Skin epidermis (tissue), 12 donors: ENCODE results near the gene KCNJ9.
"Not testable (repeated sequence)": the region's sequence is repeated elsewhere in the genome, so short reads cannot be mapped to it uniquely, and the experiment has no call there.

Source experiments
- H3K27ac ChIP-seq, 21 experiments: fragments of 200-600 bp; sonication (generic) in 11 of 21; one replicate each; pipeline ENCODE4 v1.5.0; 2020; ENCODE audit warnings: mild to moderate bottlenecking in 3 of 21, inconsistent platforms in 2 of 21, moderate library complexity in 2 of 21
- H3K4me3 ChIP-seq, 7 experiments: fragments of 200-600 bp; sonication (generic) in 2 of 7; one replicate each; pipeline ENCODE4 v1.5.0; 2020; ENCODE audit warnings: inconsistent platforms in 2 of 7, mild to moderate bottlenecking in 2 of 7, moderate library complexity in 1 of 7

Gene KCNJ9

DNA sequence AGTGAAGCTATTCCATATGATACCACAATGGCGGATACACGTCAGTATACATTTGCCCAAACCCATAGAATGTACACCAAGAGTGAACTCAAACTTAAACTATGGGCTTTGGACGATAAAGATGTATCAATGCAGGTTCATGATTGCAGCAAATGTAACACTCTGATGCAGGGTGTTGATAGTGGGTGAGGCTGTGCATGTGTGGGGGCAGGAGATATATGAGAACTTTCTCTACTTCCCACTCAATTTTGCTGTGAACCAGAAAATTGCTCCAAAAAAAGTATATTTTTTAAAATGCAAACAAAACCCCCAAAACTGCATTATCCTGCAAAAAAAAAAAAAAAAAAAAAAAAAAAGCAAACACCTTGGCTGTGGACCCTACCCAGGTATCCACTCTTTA lies 37.6 kb downstream of the KCNJ9 start:
- Histone ChIP-seq H3K4me3 (no peak overlapping the region), H3K27ac (no peak overlapping the region)

DNA sequence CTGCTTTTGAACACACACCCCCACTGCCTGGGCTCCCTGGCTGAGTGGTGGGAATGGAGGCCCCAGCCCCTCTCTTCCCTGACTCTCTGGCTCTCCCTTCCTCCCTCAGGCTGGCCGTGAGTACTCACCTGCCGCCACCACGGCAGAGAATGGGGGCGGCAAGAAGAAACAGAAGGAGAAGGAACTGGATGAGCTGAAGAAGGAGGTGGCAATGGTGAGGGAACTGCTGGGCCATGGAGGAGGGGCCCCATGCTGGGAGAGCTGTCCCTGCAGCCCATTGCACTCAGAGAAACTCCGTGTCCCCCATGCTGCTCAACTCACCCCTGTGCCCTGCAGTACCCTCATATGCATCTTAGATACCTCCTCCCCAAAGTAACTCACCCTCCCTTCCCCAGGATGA lies 39.5 kb downstream of the KCNJ9 start:
- Histone ChIP-seq H3K27ac (no peak overlapping the region), H3K4me3 (no peak overlapping the region)

DNA sequence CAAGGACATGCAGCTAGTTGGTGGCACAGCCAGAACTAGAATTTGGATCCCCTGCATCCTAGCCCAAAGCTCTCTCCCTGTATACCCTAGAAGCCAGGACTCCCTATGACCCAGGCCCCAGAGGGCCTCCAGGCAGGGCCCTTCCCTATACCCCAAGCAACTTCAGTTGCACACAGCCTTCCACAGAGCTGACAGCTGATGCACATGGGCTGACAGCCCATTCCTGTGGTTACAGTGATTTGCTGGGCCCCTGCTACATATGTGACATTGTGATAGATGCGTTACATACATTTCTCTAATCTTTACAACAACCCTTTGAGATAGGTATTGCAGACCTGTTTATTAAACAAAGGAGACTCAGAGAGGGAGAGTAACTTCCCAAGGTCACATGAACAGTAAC lies 40.0 kb downstream of the KCNJ9 start:
- H3K27ac ChIP-seq: no peak overlapping the region
- H3K4me3 ChIP-seq: no peak overlapping the region

DNA sequence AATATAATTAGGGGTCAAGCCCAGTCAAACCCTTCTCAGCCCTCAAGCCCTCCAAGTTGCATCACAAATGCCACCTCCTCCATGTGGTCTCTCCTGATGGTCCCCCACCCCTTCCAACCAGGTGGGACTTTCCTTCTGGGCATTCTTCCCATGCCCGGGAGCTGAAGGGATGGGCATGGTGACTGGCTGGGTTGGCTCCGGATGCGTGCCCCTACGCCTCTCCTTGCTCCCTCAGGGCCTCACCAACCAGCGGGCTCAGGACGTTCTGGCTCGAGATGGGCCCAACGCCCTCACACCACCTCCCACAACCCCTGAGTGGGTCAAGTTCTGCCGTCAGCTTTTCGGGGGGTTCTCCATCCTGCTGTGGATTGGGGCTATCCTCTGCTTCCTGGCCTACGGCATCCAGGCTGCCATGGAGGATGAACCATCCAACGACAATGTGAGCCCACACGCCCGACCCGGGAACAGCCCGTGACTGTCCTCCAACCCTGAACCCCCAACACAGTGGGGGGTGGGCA lies 41.7 kb downstream of the KCNJ9 start:
- H3K27ac ChIP-seq: no peak overlapping the region
- no peak overlapping the region for H3K4me3 ChIP-seq

DNA sequence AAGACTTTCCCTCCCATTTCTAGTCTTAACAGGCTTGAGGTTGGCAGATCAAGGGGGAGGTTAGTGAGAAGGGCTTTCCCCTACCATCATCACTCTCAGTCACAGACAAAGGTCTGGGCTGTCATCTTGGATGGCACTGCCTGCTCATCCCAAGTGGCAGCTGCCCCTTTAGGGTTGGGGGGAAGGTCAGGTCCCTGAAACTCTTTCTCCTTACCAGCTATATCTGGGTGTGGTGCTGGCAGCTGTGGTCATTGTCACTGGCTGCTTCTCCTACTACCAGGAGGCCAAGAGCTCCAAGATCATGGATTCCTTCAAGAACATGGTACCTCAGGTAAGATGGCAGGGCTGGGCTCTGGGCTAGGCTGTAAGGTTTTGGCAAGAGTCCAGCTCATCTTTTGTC lies 42.4 kb downstream of the KCNJ9 start:
- no peak overlapping the region for H3K27ac ChIP-seq

DNA sequence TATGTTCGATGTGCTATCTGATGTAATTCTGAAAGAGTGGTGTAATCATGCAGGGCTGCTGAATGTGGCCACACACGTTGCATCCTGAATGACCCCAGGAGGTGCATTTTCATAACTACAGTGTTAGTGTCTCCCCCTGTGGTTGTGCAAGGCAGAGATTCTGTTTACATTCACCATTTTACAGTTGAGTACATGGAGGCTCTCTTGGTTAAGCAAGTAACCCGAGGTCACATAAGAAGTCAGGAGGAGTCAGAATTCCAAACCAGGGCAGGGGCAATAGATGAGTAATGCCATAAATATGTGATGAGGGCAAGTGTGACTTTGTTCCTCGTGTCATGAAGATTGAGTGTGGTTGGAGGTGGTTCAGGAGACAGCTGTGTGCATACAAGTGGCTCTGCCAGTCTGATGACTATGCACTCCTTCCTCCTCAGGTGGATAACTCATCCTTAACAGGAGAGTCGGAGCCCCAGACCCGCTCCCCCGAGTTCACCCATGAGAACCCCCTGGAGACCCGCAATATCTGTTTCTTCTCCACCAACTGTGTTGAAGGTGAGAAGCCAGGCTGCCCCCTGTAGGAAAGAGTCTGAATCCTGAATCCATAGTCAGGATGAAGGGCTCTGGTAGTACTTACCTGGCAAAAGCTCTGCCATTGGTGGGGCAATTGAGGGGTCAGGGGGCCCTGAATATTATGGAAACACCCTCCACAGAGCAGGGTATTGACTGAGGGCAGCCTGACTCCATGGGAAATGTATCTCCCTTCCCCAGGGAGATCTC lies 43.6 kb downstream of the KCNJ9 start:
- no peak overlapping the region for H3K4me3 ChIP-seq
- H3K27ac ChIP-seq: peak overlapping the region in 1 of 21 experiments; percentile 52

More for the DNA sequence above, 42.4 kb downstream of the KCNJ9 start:
- no peak overlapping the region for H3K4me3 ChIP-seq

DNA sequence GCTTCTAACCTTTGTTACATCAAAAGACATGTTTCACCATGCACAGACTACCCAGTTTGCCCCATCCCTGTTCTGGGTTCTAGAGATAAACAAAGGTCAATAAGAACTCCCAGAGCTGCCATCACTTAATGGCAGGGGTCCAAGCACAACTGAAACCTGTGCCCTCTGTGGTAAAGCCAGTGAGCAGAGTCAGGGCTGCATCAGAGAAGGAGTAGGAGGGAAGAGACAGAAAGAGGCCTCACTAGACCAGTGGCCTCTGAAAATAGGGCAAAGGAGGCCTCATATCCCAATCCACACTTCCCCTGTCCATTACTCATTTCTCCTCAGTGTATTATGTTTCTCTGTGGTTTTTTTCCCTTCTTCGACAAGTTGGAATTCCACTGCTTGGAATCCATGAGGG lies 44.4 kb downstream of the KCNJ9 start:
- H3K27ac ChIP-seq: peak overlapping the region in 1 of 21 experiments; percentile 52
- H3K4me3 ChIP-seq: no peak overlapping the region

DNA sequence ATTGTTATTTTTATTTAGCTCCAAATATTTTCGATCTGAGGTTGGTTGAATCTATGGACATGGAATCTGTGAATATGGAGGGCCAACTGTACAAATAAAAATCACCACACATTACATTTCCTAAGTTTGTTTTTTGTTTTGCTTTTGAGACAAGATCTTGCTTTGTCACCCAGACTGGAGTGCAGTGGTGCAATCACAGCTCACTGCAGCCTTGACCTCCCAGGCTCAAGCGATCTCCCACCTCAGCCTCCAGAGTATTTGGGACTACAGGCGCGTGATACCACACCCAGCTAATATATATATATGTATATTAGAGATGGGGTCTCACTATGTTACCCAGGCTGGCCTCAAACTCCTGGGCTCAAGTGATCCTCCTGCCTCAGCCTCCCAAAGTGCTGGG lies 45.0 kb downstream of the KCNJ9 start:
- not testable (repeated sequence) for H3K27ac ChIP-seq, H3K4me3 ChIP-seq

DNA sequence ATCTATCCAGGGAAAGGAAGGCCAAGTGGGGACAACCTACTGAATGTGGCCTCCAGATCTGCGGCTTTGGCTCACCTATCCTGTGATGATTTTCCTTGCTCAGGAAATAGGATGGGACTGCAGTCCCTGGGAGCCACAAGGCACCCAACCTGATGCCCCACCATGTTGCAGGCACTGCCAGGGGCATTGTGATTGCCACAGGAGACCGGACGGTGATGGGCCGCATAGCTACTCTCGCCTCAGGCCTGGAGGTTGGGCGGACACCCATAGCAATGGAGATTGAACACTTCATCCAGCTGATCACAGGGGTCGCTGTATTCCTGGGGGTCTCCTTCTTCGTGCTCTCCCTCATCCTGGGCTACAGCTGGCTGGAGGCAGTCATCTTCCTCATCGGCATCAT lies 46.0 kb downstream of the KCNJ9 start:
- Histone ChIP-seq H3K4me3 (no peak overlapping the region), H3K27ac (no peak overlapping the region)

DNA sequence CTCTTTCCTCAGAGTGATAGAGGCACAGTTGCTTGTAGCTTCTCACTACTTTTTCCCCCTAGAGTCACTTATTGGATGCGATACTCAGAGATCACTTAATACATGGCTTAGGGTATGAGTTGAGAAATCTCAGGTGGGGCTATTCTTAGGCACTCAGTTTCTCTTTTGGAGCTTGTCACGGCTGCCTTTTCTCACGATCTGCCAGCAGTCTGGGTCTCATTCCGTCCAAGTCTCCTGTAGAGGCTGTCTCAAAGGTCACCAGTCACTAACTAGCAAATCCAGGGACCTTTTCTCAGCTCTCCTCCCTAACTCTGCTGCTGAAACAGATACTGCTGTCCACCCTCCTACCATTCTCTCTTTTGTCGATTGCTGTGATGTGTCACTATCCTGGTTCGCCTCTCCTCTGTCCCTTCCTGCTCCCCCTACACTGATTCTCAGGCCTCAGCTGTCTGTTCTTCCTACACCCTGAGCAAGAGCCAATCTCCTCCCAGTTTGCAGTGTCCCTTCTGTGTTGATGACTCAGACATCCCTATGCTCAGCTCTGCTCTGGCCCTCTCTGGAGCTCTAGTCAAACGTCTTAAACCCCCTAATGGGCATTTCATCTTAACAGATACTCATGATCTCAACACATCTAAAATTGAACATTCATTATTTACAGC lies 46.7 kb downstream of the KCNJ9 start:
- H3K27ac ChIP-seq: no peak overlapping the region
- no peak overlapping the region for H3K4me3 ChIP-seq

DNA sequence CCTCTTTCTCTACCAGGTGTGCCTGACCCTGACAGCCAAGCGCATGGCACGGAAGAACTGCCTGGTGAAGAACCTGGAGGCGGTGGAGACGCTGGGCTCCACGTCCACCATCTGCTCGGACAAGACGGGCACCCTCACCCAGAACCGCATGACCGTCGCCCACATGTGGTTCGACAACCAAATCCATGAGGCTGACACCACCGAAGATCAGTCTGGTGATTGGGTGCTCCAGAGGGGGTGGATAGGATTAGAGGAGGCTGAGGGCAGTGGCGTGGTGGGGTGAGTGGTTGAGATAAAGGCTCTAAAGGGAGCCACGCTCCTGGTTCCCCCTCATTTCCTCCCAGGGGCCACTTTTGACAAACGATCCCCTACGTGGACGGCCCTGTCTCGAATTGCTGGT lies 47.3 kb downstream of the KCNJ9 start:
- Histone ChIP-seq H3K4me3 (no peak overlapping the region), H3K27ac (no peak overlapping the region)

DNA sequence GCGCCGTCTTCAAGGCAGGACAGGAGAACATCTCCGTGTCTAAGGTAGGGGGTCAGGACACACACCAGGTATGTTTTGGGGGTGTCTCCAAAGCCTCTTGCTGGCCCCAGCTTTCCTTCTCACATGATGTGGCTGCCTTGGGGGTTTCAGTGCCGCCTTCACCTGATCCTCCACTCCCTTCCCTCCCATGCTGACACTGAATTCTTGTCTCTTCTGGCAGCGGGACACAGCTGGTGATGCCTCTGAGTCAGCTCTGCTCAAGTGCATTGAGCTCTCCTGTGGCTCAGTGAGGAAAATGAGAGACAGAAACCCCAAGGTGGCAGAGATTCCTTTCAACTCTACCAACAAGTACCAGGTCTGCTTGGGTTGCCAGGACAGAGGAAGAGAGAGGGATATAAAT lies 47.7 kb downstream of the KCNJ9 start:
- H3K27ac ChIP-seq: no peak overlapping the region

DNA sequence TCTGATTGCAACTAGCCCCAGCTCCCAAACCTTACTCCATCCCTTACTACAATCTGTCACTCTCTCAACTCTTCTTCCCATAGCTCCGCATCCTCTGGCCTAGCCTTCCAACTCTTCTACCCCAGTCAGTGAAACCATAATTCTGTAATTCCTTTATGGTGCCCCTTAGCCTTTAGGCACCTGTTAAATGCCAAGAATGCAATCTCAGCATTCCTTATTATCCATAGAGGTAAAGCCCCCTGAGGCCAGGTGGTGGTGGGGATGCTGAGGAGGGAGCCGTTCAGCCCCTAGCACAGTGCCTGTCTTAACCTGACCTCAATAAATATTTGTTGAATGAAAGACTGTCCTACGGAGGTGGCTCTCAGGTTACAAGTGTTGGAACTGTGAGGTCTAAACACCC lies 48.2 kb downstream of the KCNJ9 start:
- Histone ChIP-seq H3K27ac (no peak overlapping the region), H3K4me3 (no peak overlapping the region)

More for the DNA sequence above, 47.7 kb downstream of the KCNJ9 start:
- H3K4me3 ChIP-seq: no peak overlapping the region

DNA sequence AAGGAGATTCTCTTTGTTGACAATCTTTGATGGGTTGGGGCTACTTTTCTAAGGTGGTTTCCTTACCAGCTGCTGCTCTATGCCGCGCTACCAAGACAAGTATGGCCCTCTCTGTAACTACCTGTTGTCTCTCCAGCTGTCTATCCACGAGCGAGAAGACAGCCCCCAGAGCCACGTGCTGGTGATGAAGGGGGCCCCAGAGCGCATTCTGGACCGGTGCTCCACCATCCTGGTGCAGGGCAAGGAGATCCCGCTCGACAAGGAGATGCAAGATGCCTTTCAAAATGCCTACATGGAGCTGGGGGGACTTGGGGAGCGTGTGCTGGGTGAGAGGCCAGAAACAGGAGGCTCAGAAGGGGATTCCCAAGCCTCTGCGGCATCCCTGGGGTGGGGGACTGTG lies 48.6 kb downstream of the KCNJ9 start:
- Histone ChIP-seq H3K27ac (no peak overlapping the region), H3K4me3 (no peak overlapping the region)

DNA sequence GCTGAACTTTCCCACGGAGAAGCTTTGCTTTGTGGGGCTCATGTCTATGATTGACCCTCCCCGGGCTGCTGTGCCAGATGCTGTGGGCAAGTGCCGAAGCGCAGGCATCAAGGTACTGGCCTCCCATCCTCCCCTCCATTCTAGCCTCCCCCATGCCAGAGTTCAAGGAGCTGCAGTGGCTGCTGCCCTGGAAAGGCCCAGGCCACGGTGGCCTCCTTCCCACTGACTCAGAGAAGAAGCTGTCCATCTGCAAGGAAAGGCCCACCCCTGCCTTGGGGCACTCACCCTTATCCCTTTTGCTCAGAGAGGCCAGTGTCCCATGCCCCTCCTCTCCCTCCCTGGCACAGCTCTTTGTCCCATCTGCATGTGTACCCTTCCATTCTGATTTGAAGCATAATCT lies 49.1 kb downstream of the KCNJ9 start:
- H3K27ac ChIP-seq: no peak overlapping the region
- H3K4me3 ChIP-seq: no peak overlapping the region

DNA sequence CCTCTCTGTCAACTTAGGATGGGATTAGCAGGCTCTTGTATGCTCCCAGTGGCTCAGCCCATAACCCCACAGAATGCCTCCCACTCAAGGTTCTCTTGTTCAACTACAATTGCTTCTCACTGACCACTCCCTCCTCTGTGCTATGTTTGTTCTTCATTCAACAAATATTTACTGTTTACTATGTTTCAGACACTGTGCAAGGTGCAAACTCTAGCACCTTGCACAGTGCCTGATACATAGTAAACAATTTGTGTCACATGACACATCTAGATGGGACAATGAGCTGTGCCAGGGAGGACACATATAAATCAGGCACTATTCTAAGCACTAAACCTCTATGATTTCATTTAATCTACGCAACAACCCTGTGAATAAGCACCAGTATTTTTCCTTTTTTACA lies 49.6 kb downstream of the KCNJ9 start:
- Histone ChIP-seq H3K4me3 (no peak overlapping the region), H3K27ac (no peak overlapping the region)

DNA sequence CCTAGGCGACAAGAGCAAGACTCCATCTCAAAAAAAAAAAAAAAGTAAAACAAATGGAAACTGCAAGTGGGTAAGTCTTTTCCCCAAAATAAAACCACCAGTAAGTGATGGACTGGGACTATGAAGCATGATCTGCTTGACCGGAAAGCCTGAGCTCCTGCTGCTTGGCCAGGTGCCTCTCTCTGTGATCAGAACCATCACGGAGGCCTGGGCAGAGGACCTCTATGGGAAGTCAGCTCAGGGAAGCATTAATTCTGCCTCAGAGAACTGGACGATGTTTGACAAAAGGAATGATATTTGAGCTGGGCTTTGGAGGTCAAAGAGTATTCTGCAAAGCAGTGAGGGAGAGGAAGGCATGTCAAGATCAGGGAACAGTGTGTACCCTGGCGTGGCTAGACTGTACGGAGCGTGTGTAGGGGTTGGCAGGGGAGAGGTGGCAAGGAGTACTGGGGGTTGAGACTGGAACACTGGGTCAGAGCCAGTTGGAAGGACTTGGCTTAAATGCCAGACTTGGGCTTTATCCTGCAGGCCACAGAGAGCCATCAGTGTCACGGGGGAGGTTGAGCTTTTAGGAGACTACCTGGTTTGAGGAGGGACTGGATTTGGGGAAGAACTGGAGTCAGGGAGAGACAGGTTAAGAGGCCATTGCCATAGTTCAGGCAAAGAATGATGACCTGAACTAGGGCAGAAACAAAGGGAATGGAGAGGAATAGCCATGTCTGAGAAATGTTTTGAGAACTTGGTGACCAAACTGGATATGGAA lies 50.6 kb downstream of the KCNJ9 start:
- Histone ChIP-seq H3K27ac (no peak overlapping the region), H3K4me3 (no peak overlapping the region)

DNA sequence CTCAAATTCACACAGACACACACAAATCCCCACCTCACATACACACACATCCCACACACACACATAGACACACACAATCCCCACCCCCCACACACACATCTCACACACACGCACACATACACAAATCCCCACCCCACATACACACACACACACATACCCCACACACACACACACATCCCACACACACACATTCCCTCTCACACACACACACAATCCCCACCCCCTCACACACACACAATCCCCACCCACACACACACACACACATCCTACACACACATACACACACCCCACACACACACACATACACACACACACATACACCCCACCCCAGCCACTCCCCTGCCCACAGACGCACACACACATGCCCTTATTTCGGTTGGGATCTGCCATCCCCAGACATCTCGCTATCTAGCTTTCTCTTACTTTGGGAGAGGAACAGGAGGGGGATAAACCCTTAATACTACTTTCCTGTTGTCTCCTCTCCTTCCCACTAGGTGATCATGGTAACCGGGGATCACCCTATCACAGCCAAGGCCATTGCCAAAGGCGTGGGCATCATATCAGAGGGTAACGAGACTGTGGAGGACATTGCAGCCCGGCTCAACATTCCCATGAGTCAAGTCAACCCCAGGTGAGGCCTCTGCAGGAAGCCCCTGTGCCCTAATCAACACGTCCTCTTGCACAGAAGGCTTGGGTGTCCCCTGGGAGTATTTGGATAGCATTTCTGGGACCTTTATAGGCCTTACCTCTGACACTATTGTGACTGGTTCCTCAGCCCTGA lies 52.8 kb downstream of the KCNJ9 start:
- Histone ChIP-seq H3K27ac (no peak overlapping the region), H3K4me3 (no peak overlapping the region)

DNA sequence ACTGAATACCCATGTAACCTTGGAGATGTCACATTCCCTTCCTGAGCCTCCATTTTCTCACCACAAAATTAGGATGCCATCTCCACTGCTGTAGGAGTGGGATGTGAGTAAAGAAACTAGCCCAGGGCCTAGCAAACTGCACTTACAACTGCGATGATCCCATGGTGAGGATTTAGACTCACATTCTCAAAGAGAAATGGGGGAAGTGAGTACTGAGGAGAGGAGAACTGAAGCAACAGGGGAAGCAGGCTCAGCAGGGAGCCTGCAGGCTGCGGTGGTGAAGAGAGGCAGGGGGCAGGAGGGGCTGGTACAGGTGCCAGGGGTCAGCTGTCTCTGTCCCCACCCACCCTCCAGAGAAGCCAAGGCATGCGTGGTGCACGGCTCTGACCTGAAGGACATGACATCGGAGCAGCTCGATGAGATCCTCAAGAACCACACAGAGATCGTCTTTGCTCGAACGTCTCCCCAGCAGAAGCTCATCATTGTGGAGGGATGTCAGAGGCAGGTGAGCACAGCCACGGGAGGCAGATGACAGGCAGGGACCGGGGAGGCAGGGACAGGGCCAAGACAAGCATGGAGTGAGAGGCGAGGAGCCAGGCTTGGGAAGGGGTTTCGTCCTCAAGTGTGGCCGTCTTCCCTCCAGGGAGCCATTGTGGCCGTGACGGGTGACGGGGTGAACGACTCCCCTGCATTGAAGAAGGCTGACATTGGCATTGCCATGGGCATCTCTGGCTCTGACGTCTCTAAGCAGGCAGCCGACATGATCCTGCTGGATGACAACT lies 53.6 kb downstream of the KCNJ9 start:
- no peak overlapping the region for H3K27ac ChIP-seq
- no peak overlapping the region for H3K4me3 ChIP-seq
